Endodermal cell (in vitro differentiated cells): ENCODE measurements around the gene RHOU. TPM values are rescaled to one million over a fixed set of nuclear protein-coding genes. Genes with fewer than 3 reads are reported as not detected.
A peak's percentile ranks its signal among the peaks of the same experiment; 100 is the strongest.

Experiments used
- DNase-seq: peaks from one replicate; pipeline ENCODE4 v3.0.0-alpha.2; 2017
- H3K27ac ChIP-seq: 2 replicates; pipeline ENCODE4 v1.5.1; 2013; ENCODE audit warnings: mild to moderate bottlenecking, low read depth, low read length, moderate library complexity
- H3K27me3 ChIP-seq: 2 replicates; pipeline ENCODE4 v1.6.1; 2013; ENCODE audit warnings: mild to moderate bottlenecking, low read length, moderate library complexity; ENCODE audit not compliant: insufficient read depth, control insufficient read depth, poor library complexity, severe bottlenecking
- H3K36me3 ChIP-seq: 2 replicates; pipeline ENCODE4 v1.7.0; 2013; ENCODE audit warnings: mild to moderate bottlenecking, low read length, moderate library complexity; ENCODE audit not compliant: control insufficient read depth, insufficient read depth
- H3K4me1 ChIP-seq: one replicate; pipeline ENCODE4 v1.7.0; 2013; ENCODE audit warnings: low read length; ENCODE audit not compliant: control insufficient read depth, insufficient read depth
- H3K4me3 ChIP-seq: 2 replicates; pipeline ENCODE4 v1.5.1; 2013; ENCODE audit warnings: mild to moderate bottlenecking, low read length, moderate library complexity
- H3K9ac ChIP-seq: 2 replicates; pipeline ENCODE4 v1.6.1; 2013; ENCODE audit warnings: mild to moderate bottlenecking, low read length, moderate library complexity; ENCODE audit not compliant: poor library complexity, severe bottlenecking; ENCODE audit errors: extremely low read depth
- H3K9me3 ChIP-seq: 2 replicates; pipeline ENCODE4 v1.6.1; 2013; ENCODE audit warnings: mild to moderate bottlenecking, low read length, moderate library complexity; ENCODE audit not compliant: control insufficient read depth
- H3K27ac Mint-ChIP-seq: 2 replicates; pipeline ENCODE4 v1.8.0; 2020; ENCODE audit warnings: mixed read lengths
- H3K27me3 Mint-ChIP-seq: 2 replicates; pipeline ENCODE4 v1.8.0; 2021; ENCODE audit warnings: mild to moderate bottlenecking, mixed read lengths; ENCODE audit not compliant: insufficient read depth
- H3K36me3 Mint-ChIP-seq: 2 replicates; pipeline ENCODE4 v1.8.0; 2020; ENCODE audit warnings: low read depth, mixed read lengths
- H3K4me1 Mint-ChIP-seq: 2 replicates; pipeline ENCODE4 v1.8.0; 2020; ENCODE audit warnings: mixed read lengths
- H3K4me3 Mint-ChIP-seq: 2 replicates; pipeline ENCODE4 v1.8.0; 2020; ENCODE audit warnings: mild to moderate bottlenecking, moderate library complexity, mixed read lengths
- H3K9me3 Mint-ChIP-seq: 2 replicates; pipeline ENCODE4 v1.8.0; 2020; ENCODE audit warnings: mild to moderate bottlenecking, mixed read lengths
- CTCF ChIP-seq: fragments of 200-600 bp; sonication (generic); conservative IDR thresholded peaks from 2 replicates; pipeline ENCODE4 v1.5.0; 2021; ENCODE audit warnings: antibody characterized with exemption, mild to moderate bottlenecking
- WGBS, 2 experiments: methylation state at CpG; one replicate each; pipeline versions ENCODE4 v1.1.5 to v1.1.7; 2013; ENCODE audit warnings: missing lambda C conversion rate in 2 of 2, mixed read lengths in 1 of 2; ENCODE audit not compliant: insufficient coverage in 1 of 2, insufficient read length in 1 of 2; 5-methylcytosine and 5-hydroxymethylcytosine counted together
- total RNA-seq, 2 donors: library from RNA; stranded (reverse); fragmentation: NEBNext Ultra II Directional in 1 of 2; extraction: Animal tissue kit (Norgen Biotek cat#: 25700) in 1 of 2; gene quantifications; 2 replicates in 1 of 2; 3 replicates in 1 of 2; pipeline ENCODE4 v1.2.1, GENCODE V29; 2021

Gene RHOU
- total RNA-seq, 2 donors from 2014 or later = 9.0 to 12.0 TPM

- 87% methylated on average over 3 of the region's 3 CpGs; no CpG with 5 or more reads in 1 of the 2 experiments for WGBS, 2 experiments
- no peak for TF ChIP-seq CTCF
- H3K36me3 ChIP-seq = no peaks in the 10 kb centered on the region
- H3K4me1 ChIP-seq = peaks cover 5% of the 10 kb centered on the region
- H3K27me3 ChIP-seq = peaks cover 81% of the 10 kb centered on the region
- H3K27ac ChIP-seq = no peak overlapping the region
- no peaks in the 10 kb centered on the region for H3K9me3 Mint-ChIP-seq
- no peak overlapping the region for H3K9ac ChIP-seq
- no peaks in the 10 kb centered on the region for H3K9me3 ChIP-seq
- DNase-seq = no peak
- H3K4me3 ChIP-seq = no peak overlapping the region
- peaks cover 9% of the 10 kb centered on the region for H3K4me1 Mint-ChIP-seq
- H3K36me3 Mint-ChIP-seq = no peaks in the 10 kb centered on the region
- no peak overlapping the region for H3K4me3 Mint-ChIP-seq
- H3K27ac Mint-ChIP-seq = no peak overlapping the region
- H3K27me3 Mint-ChIP-seq = peaks cover 2% of the 10 kb centered on the region
Measured at GRCh38 chr1:228778466-228778865, 43.2 kb downstream of the RHOU start.

GRCh38 chr1:228778961-228779360 lies 43.7 kb downstream of the RHOU start:
- peaks cover 5% of the 10 kb centered on the region for H3K4me1 ChIP-seq
- H3K36me3 Mint-ChIP-seq = no peaks in the 10 kb centered on the region
- H3K27me3 ChIP-seq = peaks cover 86% of the 10 kb centered on the region
- no peaks in the 10 kb centered on the region for H3K9me3 Mint-ChIP-seq
- no peaks in the 10 kb centered on the region for H3K36me3 ChIP-seq
- no peaks in the 10 kb centered on the region for H3K9me3 ChIP-seq
- H3K4me3 Mint-ChIP-seq = no peak overlapping the region
- H3K4me3 ChIP-seq = no peak overlapping the region
- no peak overlapping the region for H3K9ac ChIP-seq
- peaks cover under 1% of the 10 kb centered on the region for H3K27me3 Mint-ChIP-seq
- DNase-seq = no peak
- no peak overlapping the region for H3K27ac Mint-ChIP-seq
- H3K4me1 Mint-ChIP-seq = peaks cover 13% of the 10 kb centered on the region
- TF ChIP-seq CTCF = no peak
- no peak overlapping the region for H3K27ac ChIP-seq

GRCh38 chr1:228781161-228781808 lies 46.0 kb downstream of the RHOU start:
- no peak overlapping the region for H3K4me3 Mint-ChIP-seq
- no peaks in the 10 kb centered on the region for H3K27me3 Mint-ChIP-seq
- no peaks in the 10 kb centered on the region for H3K9me3 Mint-ChIP-seq
- Histone ChIP-seq H3K9ac (no peak overlapping the region), H3K4me1 (peaks cover 5% of the 10 kb centered on the region), H3K36me3 (no peaks in the 10 kb centered on the region), H3K27me3 (peaks cover 92% of the 10 kb centered on the region), H3K4me3 (no peak overlapping the region), H3K27ac (no peak overlapping the region), H3K9me3 (no peaks in the 10 kb centered on the region)
- TF ChIP-seq CTCF = peak; percentile 10
- WGBS, 2 experiments = 69 to 75% methylated on average over 5 to 8 of the region's 8 CpGs
- H3K36me3 Mint-ChIP-seq = no peaks in the 10 kb centered on the region
- no peak overlapping the region for H3K27ac Mint-ChIP-seq
- peak; percentile 67 for DNase-seq
- peaks cover 5% of the 10 kb centered on the region for H3K4me1 Mint-ChIP-seq
